Activated CD4-positive, alpha-beta T cell treated with anti-CD3 and anti-CD28 coated beads, Interleukin-2, amount 50 U/mL, for 48 hours (primary cell): ENCODE data around the gene ZFAND2B.

Source experiments
- DNase-seq, 2 experiments: peaks; one replicate each; pipeline ENCODE4 v3.0.0-alpha.2; 2020

The ZFAND2B gene

GRCh38 chr2:219204425-219205164 is 2.0 kb upstream of the ZFAND2B start:
- DNase-seq = no peak

- DNase-seq = no peak
These were observed 1.4 kb upstream of the ZFAND2B start for GRCh38 chr2:219205165-219205538.

GRCh38 chr2:219205981-219206327 is 628 bp upstream of the ZFAND2B start:
- no peak for DNase-seq

GRCh38 chr2:219207134-219207883 is 727 bp downstream of the ZFAND2B start:
- no peak for DNase-seq

- DNase-seq = no peak
These were observed 1.5 kb downstream of the ZFAND2B start for GRCh38 chr2:219207884-219208740.

GRCh38 chr2:219209236-219210195 is 2.9 kb downstream of the ZFAND2B start:
- DNase-seq = no peak

DNA sequence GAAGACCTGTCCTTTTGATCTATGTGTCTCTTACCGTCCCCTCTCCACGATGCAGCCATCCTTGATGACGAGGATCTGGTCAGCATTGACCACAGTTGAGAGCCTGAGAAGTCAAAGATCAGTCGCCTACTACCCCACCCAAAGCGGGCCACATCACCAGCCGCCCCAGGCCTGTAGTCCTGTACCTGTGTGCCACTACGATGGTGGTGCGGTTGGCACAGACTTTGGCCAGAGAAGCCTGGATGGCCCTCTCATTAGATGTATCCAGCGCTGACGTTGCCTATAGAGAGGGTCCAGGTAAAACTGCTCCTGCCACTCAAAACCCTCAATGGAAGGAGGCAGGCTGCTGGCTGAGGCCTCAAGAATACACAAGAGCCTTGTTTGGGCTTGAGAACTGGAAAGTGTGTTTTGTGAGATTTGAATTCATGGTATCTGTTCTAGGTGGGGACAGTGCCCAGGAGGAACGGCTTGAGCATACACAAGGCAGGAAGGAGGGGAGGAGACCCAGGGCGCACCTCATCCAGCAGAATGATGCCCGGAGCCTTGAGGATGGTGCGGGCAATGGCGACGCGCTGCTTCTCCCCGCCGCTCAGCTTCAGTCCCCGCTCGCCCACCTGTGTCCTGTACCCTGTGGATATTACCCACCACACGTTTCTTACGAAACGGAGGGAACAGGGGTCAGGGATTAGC is 3.8 kb downstream of the ZFAND2B start:
- no peak for DNase-seq

GRCh38 chr2:219210886-219211362 is 4.3 kb downstream of the ZFAND2B start:
- DNase-seq = no peak

GRCh38 chr2:219213026-219213415 is 6.4 kb downstream of the ZFAND2B start:
- DNase-seq = no peak

- DNase-seq = no peak
These were observed 7.0 kb downstream of the ZFAND2B start for GRCh38 chr2:219213486-219214071.

- DNase-seq = no peak
These were observed 7.6 kb downstream of the ZFAND2B start for GRCh38 chr2:219214141-219214540.

DNA sequence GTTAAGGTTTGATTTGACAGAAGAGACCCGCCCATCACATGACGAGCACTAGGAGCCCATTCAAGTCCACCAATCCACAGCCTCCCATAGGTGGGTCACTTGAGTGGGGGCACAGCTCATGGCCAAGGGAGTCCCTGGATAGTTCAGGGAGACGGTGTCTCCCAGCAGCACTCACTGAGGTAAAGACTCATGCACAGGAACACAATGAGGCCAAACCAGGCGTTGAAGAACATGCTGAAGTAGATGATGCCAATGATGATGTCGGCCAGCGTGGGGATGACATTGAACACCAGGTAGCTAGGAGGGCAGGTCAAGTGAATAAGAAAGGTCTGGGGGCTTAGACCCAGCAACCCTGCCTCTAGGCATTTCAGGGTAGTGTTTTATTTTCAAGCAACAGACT is 8.2 kb downstream of the ZFAND2B start:
- no peak for DNase-seq

- DNase-seq = no peak
These were observed 9.4 kb downstream of the ZFAND2B start for GRCh38 chr2:219215871-219216534.

GRCh38 chr2:219216535-219216915 is 9.9 kb downstream of the ZFAND2B start:
- no peak for DNase-seq

- peak; percentile 36 to 49 for DNase-seq
These were observed 11.7 kb downstream of the ZFAND2B start for GRCh38 chr2:219218217-219218731.

DNA sequence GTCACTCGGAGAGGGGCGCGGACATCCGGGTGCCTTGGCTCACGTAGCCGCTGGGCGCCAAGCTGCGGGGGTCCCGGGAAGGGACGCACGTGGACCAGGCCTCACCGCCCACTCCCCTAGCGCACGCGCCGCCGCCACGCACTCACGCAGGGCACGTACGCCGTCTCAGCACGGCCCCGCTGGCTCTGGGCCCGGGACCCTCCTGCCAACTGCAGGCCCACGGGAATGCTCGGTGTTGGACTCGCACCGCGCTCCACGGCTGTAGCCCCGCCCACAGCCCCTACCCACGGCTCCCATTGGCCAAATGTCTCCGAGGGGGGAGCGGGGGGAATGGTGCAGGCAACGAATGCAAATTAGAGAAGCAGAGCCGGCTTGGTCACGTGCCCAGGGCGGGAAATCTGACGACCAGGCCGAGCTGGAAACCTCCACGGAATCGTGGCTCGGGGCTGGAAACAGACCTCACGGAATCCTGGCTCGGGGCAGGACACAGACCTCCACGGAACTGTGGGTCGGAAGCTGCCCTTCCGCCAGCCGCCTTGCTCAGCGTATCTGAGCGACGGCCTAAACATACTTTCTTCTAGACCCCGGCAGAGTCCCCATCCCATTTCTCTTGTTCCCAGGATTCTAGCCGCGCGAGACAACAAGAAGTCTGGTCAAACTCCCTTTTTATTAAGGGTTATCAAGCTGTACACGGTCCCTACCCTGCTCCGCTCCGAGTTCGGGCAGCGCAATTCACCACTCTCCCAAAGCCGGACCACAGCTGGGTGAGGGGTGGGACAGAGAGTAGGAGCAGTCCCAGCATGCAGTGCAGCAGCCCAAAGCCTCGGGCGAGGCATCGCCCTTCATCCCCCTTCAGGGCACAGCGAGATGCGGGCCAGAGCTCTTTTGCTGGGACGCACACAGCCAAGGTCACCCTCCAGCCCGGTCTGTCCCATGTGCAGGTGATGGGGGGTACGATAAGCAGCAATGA is 12.4 kb downstream of the ZFAND2B start, which contains the start of gene ABCB6:
Gene ABCB6 (minus strand): TSS at position 227 of the 970 bp plus-strand sequence. CDS start 285 bp downstream, outside the sequence.
- DNase-seq = peak; percentile 90 to 93

GRCh38 chr2:219219784-219220532 is 13.4 kb downstream of the ZFAND2B start:
- no peak for DNase-seq
